Loucy (cell line): Measurements from ENCODE around the gene LTBP2.

ENCODE experiments used
- EZH2phosphoT487 ChIP-seq: fragments of 200-600 bp; IDR thresholded peaks from 2 replicates; pipeline ENCODE4 v1.6.1; 2018; ENCODE audit warnings: antibody characterized with exemption, mild to moderate bottlenecking, moderate library complexity, borderline replicate concordance
- TF ChIP-seq, protein P1 (sequence below): fragments of 200-600 bp; sonication (generic); conservative IDR thresholded peaks from 2 replicates; pipeline ENCODE4 v1.5.1; 2014; ENCODE audit warnings: mild to moderate bottlenecking, antibody characterized with exemption, low read length

DNA sequence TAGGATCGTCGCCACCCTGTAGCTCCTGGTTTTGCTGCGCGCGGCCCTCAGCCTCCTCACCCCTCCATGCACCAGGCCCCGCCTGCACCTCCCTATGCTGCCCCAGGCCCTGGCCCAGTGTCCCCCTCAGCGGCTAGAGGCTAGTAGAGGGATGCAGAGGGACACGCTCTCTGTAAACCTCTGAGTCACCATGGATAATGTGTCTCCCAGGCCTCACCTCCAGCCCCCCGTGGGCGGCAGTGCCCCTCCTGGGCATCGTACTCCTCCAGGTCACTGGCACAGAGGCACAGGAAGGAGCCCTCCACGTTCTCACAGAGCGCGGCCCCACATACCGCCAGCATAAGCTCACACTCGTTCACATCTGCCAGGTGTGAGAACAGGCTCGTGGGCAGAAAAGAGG is 106.2 kb downstream of the LTBP2 start:
- TF ChIP-seq, protein P1, sequence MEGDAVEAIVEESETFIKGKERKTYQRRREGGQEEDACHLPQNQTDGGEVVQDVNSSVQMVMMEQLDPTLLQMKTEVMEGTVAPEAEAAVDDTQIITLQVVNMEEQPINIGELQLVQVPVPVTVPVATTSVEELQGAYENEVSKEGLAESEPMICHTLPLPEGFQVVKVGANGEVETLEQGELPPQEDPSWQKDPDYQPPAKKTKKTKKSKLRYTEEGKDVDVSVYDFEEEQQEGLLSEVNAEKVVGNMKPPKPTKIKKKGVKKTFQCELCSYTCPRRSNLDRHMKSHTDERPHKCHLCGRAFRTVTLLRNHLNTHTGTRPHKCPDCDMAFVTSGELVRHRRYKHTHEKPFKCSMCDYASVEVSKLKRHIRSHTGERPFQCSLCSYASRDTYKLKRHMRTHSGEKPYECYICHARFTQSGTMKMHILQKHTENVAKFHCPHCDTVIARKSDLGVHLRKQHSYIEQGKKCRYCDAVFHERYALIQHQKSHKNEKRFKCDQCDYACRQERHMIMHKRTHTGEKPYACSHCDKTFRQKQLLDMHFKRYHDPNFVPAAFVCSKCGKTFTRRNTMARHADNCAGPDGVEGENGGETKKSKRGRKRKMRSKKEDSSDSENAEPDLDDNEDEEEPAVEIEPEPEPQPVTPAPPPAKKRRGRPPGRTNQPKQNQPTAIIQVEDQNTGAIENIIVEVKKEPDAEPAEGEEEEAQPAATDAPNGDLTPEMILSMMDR = no peak
- TF ChIP-seq EZH2phosphoT487 = no peak
